ENCODE data around the gene SCP2D1. TPM values are rescaled to one million over a fixed set of nuclear protein-coding genes. Genes with fewer than 3 reads are reported as not detected.

Gene SCP2D1
- total and polyA plus RNA-seq, 9 donors: not detected

GRCh38 chr20:18840248-18840645, 26.7 kb downstream of the SCP2D1 start:
- TF ChIP-seq POLR2A (IDR thresholded peaks at IDR 0.05): no peak
- TF ChIP-seq EP300 (IDR thresholded peaks at IDR 0.05): no peak
- TF ChIP-seq CTCF (IDR thresholded peaks at IDR 0.05): no peak
- DNase-seq: no peak
- no peaks in the 10 kb centered on the region for H3K4me1 ChIP-seq (ENCODE audit: insufficient read depth)
- H3K36me3 ChIP-seq: no peaks in the 10 kb centered on the region
- H3K27me3 ChIP-seq: no peaks in the 10 kb centered on the region
- H3K9me3 ChIP-seq: no peaks in the 10 kb centered on the region
- intact Hi-C loops (cut with DNase I): no loop called here
- WGBS, 3 donors: 90 to 92% (median 92%) methylated on average over 8 of the region's 8 CpGs
- H3K27ac ChIP-seq: no peak overlapping the region
- H3K4me3 ChIP-seq: no peak overlapping the region

DNA sequence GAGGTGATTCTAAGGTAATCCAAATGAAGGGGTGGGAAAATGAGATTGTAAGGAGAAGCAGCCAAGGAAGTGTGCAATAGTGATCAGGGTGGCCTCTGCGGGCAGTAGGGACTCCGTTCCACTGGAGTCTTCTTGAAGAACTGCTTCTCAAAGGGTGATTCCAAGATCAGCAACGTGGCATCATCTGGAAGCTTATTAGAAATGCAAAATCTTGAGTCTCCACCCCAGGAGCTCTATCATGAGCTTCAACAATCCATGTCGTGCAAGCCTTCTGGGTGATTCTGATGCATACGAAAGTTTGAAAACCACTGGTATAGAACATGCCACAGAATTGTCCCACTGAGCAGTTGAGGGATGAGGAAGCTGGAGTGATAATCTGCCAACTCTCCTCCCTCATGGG, 31.4 kb downstream of the SCP2D1 start:
- 69 to 73% (median 73%) methylated on average over 5 of the region's 5 CpGs for WGBS, 3 donors
- DNase-seq: no peak
- no peaks in the 10 kb centered on the region for H3K4me1 ChIP-seq (ENCODE audit: insufficient read depth)
- H3K27ac ChIP-seq: no peak overlapping the region
- H3K4me3 ChIP-seq: no peak overlapping the region
- TF ChIP-seq POLR2A (IDR thresholded peaks at IDR 0.05) (no peak), CTCF (IDR thresholded peaks at IDR 0.05) (no peak), EP300 (IDR thresholded peaks at IDR 0.05) (no peak)
- no peaks in the 10 kb centered on the region for H3K27me3 ChIP-seq
- no peaks in the 10 kb centered on the region for H3K9me3 ChIP-seq
- intact Hi-C loops (cut with DNase I): no loop called here
- H3K36me3 ChIP-seq: no peaks in the 10 kb centered on the region

- H3K4me3 ChIP-seq: no peak overlapping the region
- no peak overlapping the region for H3K27ac ChIP-seq
- no peaks in the 10 kb centered on the region for H3K27me3 ChIP-seq
- no peaks in the 10 kb centered on the region for H3K4me1 ChIP-seq (ENCODE audit: insufficient read depth)
- WGBS, 3 donors: 43 to 56% (median 44%) methylated on average over 7 of the region's 7 CpGs
- DNase-seq: no peak
- TF ChIP-seq CTCF (IDR thresholded peaks at IDR 0.05): no peak
- no peak for TF ChIP-seq EP300 (IDR thresholded peaks at IDR 0.05)
- no peak for TF ChIP-seq POLR2A (IDR thresholded peaks at IDR 0.05)
- intact Hi-C loops (cut with DNase I): no loop called here
- H3K36me3 ChIP-seq: no peaks in the 10 kb centered on the region
- H3K9me3 ChIP-seq: no peaks in the 10 kb centered on the region
Measured at GRCh38 chr20:18847226-18847755, 33.7 kb downstream of the SCP2D1 start.

GRCh38 chr20:18849131-18849530, 35.5 kb downstream of the SCP2D1 start:
- intact Hi-C loops (cut with DNase I): no loop called here
- Histone ChIP-seq H3K4me3 (no peak overlapping the region), H3K9me3 (no peaks in the 10 kb centered on the region), H3K4me1 (ENCODE audit: insufficient read depth) (no peaks in the 10 kb centered on the region), H3K36me3 (no peaks in the 10 kb centered on the region), H3K27ac (no peak overlapping the region), H3K27me3 (no peaks in the 10 kb centered on the region)
- DNase-seq: no peak
- no peak for TF ChIP-seq EP300 (IDR thresholded peaks at IDR 0.05)
- TF ChIP-seq CTCF (IDR thresholded peaks at IDR 0.05): no peak
- TF ChIP-seq POLR2A (IDR thresholded peaks at IDR 0.05): no peak
- 84 to 90% (median 85%) methylated on average over 3 of the region's 3 CpGs for WGBS, 3 donors
